Type B pancreatic cell (in vitro differentiated cells): ENCODE measurements around the gene MRPL34. TPM values are rescaled to one million over a fixed set of nuclear protein-coding genes. Genes with fewer than 3 reads are reported as not detected.

Source experiments
- DNase-seq: peaks from one replicate; pipeline ENCODE4 v3.0.0; 2021; ENCODE audit warnings: mixed read lengths; ENCODE audit not compliant: unreplicated experiment; ENCODE audit errors: extremely low spot score
- H3K27ac Mint-ChIP-seq: 2 replicates; pipeline ENCODE4 v1.8.0; 2021; ENCODE audit warnings: mild to moderate bottlenecking, mixed read lengths
- H3K27me3 Mint-ChIP-seq: 2 replicates; pipeline ENCODE4 v1.8.0; 2021; ENCODE audit warnings: mixed read lengths
- H3K36me3 Mint-ChIP-seq: 2 replicates; pipeline ENCODE4 v1.8.0; 2021; ENCODE audit warnings: mixed read lengths
- H3K4me1 Mint-ChIP-seq: one replicate; pipeline ENCODE4 v1.8.0; 2021; ENCODE audit warnings: mixed read lengths; ENCODE audit not compliant: unreplicated experiment
- H3K4me3 Mint-ChIP-seq: 2 replicates; pipeline ENCODE4 v1.8.0; 2021; ENCODE audit warnings: mild to moderate bottlenecking, mixed read lengths
- H3K9me3 Mint-ChIP-seq: 2 replicates; pipeline ENCODE4 v1.8.0; 2021; ENCODE audit warnings: mixed read lengths
- CTCF ChIP-seq: fragments of 200-600 bp; sonication (generic); conservative IDR thresholded peaks from 2 replicates; pipeline ENCODE4 v1.5.0; 2021; ENCODE audit warnings: antibody characterized with exemption, mild to moderate bottlenecking
- total RNA-seq: library from RNA; stranded (reverse); gene quantifications from 2 replicates; pipeline ENCODE4 v1.2.1, GENCODE V29; 2021; ENCODE audit warnings: low replicate concordance

The MRPL34 gene
- total RNA-seq, 1 donor from 2014 or later: 79.2 TPM

GRCh38 chr19:17296273-17296672 lies 9.4 kb upstream of the MRPL34 start:
- no peak for TF ChIP-seq CTCF
- H3K9me3 Mint-ChIP-seq: no peaks in the 10 kb centered on the region
- no peak overlapping the region for H3K4me3 Mint-ChIP-seq
- no peaks in the 10 kb centered on the region for H3K27me3 Mint-ChIP-seq
- H3K36me3 Mint-ChIP-seq: peaks cover 3% of the 10 kb centered on the region
- no peak for DNase-seq
- peaks cover 4% of the 10 kb centered on the region for H3K4me1 Mint-ChIP-seq
- H3K27ac Mint-ChIP-seq: no peak overlapping the region

GRCh38 chr19:17296976-17297375 lies 8.7 kb upstream of the MRPL34 start:
- no peak for TF ChIP-seq CTCF
- H3K27me3 Mint-ChIP-seq: no peaks in the 10 kb centered on the region
- peaks cover 4% of the 10 kb centered on the region for H3K4me1 Mint-ChIP-seq
- DNase-seq: no peak
- no peak overlapping the region for H3K4me3 Mint-ChIP-seq
- peaks cover 3% of the 10 kb centered on the region for H3K36me3 Mint-ChIP-seq
- H3K27ac Mint-ChIP-seq: no peak overlapping the region
- no peaks in the 10 kb centered on the region for H3K9me3 Mint-ChIP-seq

- Mint-ChIP-seq H3K36me3 (peaks cover 3% of the 10 kb centered on the region), H3K4me3 (no peak overlapping the region)
Observed at GRCh38 chr19:17300992-17301619, 4.6 kb upstream of the MRPL34 start.

GRCh38 chr19:17302391-17303166 lies 3.1 kb upstream of the MRPL34 start:
- Mint-ChIP-seq H3K9me3 (no peaks in the 10 kb centered on the region), H3K4me1 (peaks cover 11% of the 10 kb centered on the region), H3K36me3 (no peaks in the 10 kb centered on the region), H3K27me3 (no peaks in the 10 kb centered on the region), H3K27ac (peak overlapping the region; percentile 66), H3K4me3 (peak overlapping the region; percentile 80)
- no peak for TF ChIP-seq CTCF
- DNase-seq: peak; percentile 68

More at GRCh38 chr19:17300992-17301619, 4.6 kb upstream of the MRPL34 start:
- Mint-ChIP-seq H3K27me3 (no peaks in the 10 kb centered on the region), H3K4me1 (peaks cover 10% of the 10 kb centered on the region), H3K9me3 (no peaks in the 10 kb centered on the region), H3K27ac (no peak overlapping the region)
- no peak for TF ChIP-seq CTCF
- DNase-seq: peak; percentile 66

- peak; percentile 97 for DNase-seq
- H3K4me1 Mint-ChIP-seq: peaks cover 17% of the 10 kb centered on the region
- peak within 1 kb of the TSS; percentile 66 for H3K27ac Mint-ChIP-seq
- peak; percentile 83 for TF ChIP-seq CTCF
- no peaks in the 10 kb centered on the region for H3K9me3 Mint-ChIP-seq
- H3K36me3 Mint-ChIP-seq: no peaks in the 10 kb centered on the region
- peak within 1 kb of the TSS; percentile 82 for H3K4me3 Mint-ChIP-seq
- H3K27me3 Mint-ChIP-seq: no peaks in the 10 kb centered on the region
Observed at GRCh38 chr19:17303167-17303939, 2.3 kb upstream of the MRPL34 start, which contains the start of gene ABHD8. ABHD8 (minus strand) TSS chr19:17303425; CDS start chr19:17301616, 1,809 bp downstream.
